ENCODE results near the gene ANGEL1. TPM values are rescaled to one million over a fixed set of nuclear protein-coding genes. Genes with fewer than 3 reads are reported as not detected.

ANGEL1 gene
- total and polyA plus RNA-seq, 2 experiments from 2014 or later, result 29.4 to 39.4 TPM

GRCh38 chr14:76829650-76830421 lies 17.2 kb upstream of the ANGEL1 start:
- no peak for TF ChIP-seq CTCF (IDR thresholded peaks at IDR 0.05; ENCODE audit: low read depth, low read length)
- Histone ChIP-seq H3K4me1 (ENCODE audit: low read depth) (peaks cover 3% of the 10 kb centered on the region), H3K27ac (no peak overlapping the region)

GRCh38 chr14:76829013-76829365 lies 16.3 kb upstream of the ANGEL1 start:
- Histone ChIP-seq H3K4me1 (ENCODE audit: low read depth) (peaks cover 2% of the 10 kb centered on the region), H3K9me3 (ENCODE audit: low read depth) (no peaks in the 10 kb centered on the region), H3K27me3 (no peaks in the 10 kb centered on the region), H3K27ac (no peak overlapping the region), H3K4me3 (no peak overlapping the region), H3K36me3 (no peaks in the 10 kb centered on the region)
- DNase-seq (ENCODE audit: low read depth in 1 of 2, low spot score in 1 of 2), result peak in 1 of 2 donors; percentile 77
- TF ChIP-seq CTCF (IDR thresholded peaks at IDR 0.05; ENCODE audit: low read depth, low read length), result no peak

More at GRCh38 chr14:76829650-76830421, 17.2 kb upstream of the ANGEL1 start:
- H3K9me3 ChIP-seq (ENCODE audit: low read depth), result no peaks in the 10 kb centered on the region
- no peak overlapping the region for H3K4me3 ChIP-seq
- no peaks in the 10 kb centered on the region for H3K27me3 ChIP-seq
- H3K36me3 ChIP-seq, result no peaks in the 10 kb centered on the region
- DNase-seq (ENCODE audit: low read depth in 1 of 2, low spot score in 1 of 2), result peak in 1 of 2 donors; percentile 91

DNA sequence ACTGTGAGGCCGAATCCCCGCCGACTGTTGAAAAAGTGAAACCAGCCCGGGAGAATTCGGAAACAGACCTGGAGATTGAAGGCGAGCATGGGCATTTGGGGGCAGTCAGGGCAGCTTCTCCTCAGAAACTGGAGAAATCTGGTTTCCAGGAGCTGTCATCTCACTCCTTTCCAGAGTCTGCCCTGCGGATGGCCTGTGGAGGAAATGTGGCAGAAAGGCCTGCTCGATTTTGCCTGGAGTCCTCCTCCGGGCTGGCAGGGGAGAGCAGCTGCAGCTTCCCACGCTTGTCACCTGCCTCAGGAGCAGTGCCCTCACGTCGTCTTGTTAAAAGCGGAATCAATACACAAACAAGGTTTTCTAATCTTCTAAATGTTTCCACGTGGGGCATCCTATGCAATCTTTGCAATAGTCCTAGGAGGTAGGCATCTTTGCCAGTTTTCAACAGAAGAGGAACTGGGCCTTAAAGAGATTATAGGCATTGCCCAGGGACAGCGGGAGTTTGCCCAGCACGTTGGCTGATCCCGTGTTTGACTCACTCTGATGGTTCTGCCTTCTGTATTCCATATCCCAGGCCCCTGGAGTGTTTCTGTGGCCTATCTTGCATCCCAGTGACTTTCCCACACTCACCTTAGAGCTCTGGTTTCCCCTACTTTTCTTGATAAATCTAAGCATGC lies 15.8 kb upstream of the ANGEL1 start:
- Histone ChIP-seq H3K36me3 (no peaks in the 10 kb centered on the region), H3K4me3 (no peak overlapping the region), H3K27me3 (no peaks in the 10 kb centered on the region), H3K4me1 (ENCODE audit: low read depth) (no peaks in the 10 kb centered on the region), H3K9me3 (ENCODE audit: low read depth) (no peaks in the 10 kb centered on the region), H3K27ac (no peak overlapping the region)
- no peak for TF ChIP-seq CTCF (IDR thresholded peaks at IDR 0.05; ENCODE audit: low read depth, low read length)
- DNase-seq (ENCODE audit: low read depth in 1 of 2, low spot score in 1 of 2), result peak in 1 of 2 donors; percentile 38

DNA sequence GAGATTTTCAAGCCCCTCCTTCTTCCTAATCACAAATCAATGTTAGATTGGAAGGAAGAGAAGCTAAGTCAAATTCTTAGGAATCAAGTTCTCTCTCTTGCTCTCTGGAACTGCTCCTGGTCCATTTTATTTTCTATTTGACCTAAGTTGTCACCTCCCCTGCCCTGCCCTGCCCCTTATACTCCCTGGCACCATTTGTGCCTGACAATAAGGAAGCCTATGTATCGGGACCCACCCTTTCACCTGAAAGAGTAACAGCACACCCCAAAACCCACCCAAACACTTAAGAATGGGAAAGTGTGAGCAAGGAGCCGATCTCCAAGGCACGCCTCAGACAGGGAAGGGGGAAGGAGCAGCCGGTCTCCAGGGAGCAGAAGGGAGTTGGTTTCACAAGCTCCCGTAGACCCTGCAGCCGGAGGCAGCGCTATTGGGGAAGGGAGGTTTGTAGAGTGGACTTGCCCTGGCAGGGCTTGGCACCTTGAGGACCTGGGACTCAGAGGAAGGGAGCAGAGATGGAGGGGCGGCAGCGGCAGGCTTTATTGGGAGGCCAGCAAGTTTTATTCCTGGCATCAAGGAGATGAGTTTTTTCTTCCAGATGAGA lies 15.1 kb upstream of the ANGEL1 start:
- DNase-seq (ENCODE audit: low read depth in 1 of 2, low spot score in 1 of 2), result peak in 1 of 2 donors; percentile 65
- Histone ChIP-seq H3K4me1 (ENCODE audit: low read depth) (no peaks in the 10 kb centered on the region), H3K27ac (no peak overlapping the region), H3K4me3 (no peak overlapping the region), H3K36me3 (no peaks in the 10 kb centered on the region), H3K27me3 (no peaks in the 10 kb centered on the region), H3K9me3 (ENCODE audit: low read depth) (no peaks in the 10 kb centered on the region)
- TF ChIP-seq CTCF (IDR thresholded peaks at IDR 0.05; ENCODE audit: low read depth, low read length), result no peak

GRCh38 chr14:76826122-76826521 lies 13.4 kb upstream of the ANGEL1 start, which contains the start of gene LRRC74A:
TSS of gene LRRC74A (plus strand) at chr14:76826408. CDS start at chr14:76826698, 290 bp downstream.
- H3K27me3 ChIP-seq, result no peaks in the 10 kb centered on the region
- no peaks in the 10 kb centered on the region for H3K4me1 ChIP-seq (ENCODE audit: low read depth)
- no peaks in the 10 kb centered on the region for H3K9me3 ChIP-seq (ENCODE audit: low read depth)
- no peak within 1 kb of the TSS for H3K27ac ChIP-seq
- no peak for DNase-seq (ENCODE audit: low read depth in 1 of 2, low spot score in 1 of 2)
- H3K4me3 ChIP-seq, result no peak within 1 kb of the TSS
- H3K36me3 ChIP-seq, result no peaks in the 10 kb centered on the region
- TF ChIP-seq CTCF (IDR thresholded peaks at IDR 0.05; ENCODE audit: low read depth, low read length), result no peak

Data from cardiac muscle cell (in vitro differentiated cells and primary cell).